GM06990 (cell line): ENCODE measurements around the gene RCAN1.

Source experiments
- DNase-seq: peaks from one replicate; pipeline ENCODE4 v3.0.0-alpha.2; 2011; ENCODE audit not compliant: insufficient read length; ENCODE audit errors: extremely low read depth
- H3K27me3 ChIP-seq: replicated peaks from 2 replicates; pipeline ENCODE4 v1.6.0; 2011; ENCODE audit warnings: low read length; ENCODE audit not compliant: control insufficient read depth, insufficient read depth
- H3K36me3 ChIP-seq: 2 replicates; pipeline ENCODE4 v1.5.1; 2011; ENCODE audit warnings: low read length; ENCODE audit not compliant: control insufficient read depth, insufficient read depth
- H3K4me3 ChIP-seq: replicated peaks from 2 replicates; pipeline ENCODE4 v1.5.1; 2011; ENCODE audit warnings: low read depth, mild to moderate bottlenecking, control low read depth, low read length
- TF ChIP-seq, protein P1 (sequence below): IDR thresholded peaks from 2 replicates; pipeline ENCODE4 v1.5.1; 2011; ENCODE audit warnings: low read length, control low read depth, mild to moderate bottlenecking, inconsistent platforms; ENCODE audit not compliant: insufficient read depth, poor library complexity, severe bottlenecking

The RCAN1 gene

DNA sequence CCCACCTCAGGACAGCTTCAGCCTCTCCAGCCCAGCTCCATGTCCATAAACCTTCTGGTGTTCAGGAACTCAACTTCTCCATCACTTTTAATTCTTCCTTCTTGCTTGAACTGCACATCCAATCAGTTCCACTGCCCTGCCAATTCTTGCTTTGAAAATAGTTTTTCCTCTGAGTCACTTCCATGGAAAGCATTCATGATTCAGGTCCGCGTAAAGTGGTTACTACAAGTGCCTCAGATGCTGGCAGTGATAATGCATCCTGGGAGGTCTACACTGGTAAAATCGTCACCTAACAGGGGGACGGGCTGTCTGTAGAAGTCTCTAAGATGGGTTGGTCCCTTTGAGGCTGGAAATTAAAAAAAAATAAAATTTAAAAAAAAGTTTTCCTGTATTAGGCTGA lies 25.9 kb upstream of the RCAN1 start:
- TF ChIP-seq, protein P1, sequence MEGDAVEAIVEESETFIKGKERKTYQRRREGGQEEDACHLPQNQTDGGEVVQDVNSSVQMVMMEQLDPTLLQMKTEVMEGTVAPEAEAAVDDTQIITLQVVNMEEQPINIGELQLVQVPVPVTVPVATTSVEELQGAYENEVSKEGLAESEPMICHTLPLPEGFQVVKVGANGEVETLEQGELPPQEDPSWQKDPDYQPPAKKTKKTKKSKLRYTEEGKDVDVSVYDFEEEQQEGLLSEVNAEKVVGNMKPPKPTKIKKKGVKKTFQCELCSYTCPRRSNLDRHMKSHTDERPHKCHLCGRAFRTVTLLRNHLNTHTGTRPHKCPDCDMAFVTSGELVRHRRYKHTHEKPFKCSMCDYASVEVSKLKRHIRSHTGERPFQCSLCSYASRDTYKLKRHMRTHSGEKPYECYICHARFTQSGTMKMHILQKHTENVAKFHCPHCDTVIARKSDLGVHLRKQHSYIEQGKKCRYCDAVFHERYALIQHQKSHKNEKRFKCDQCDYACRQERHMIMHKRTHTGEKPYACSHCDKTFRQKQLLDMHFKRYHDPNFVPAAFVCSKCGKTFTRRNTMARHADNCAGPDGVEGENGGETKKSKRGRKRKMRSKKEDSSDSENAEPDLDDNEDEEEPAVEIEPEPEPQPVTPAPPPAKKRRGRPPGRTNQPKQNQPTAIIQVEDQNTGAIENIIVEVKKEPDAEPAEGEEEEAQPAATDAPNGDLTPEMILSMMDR, result no peak
- DNase-seq, result no peak
- H3K36me3 ChIP-seq, result no peaks in the 10 kb centered on the region
- no peaks in the 10 kb centered on the region for H3K27me3 ChIP-seq
- no peak overlapping the region for H3K4me3 ChIP-seq

DNA sequence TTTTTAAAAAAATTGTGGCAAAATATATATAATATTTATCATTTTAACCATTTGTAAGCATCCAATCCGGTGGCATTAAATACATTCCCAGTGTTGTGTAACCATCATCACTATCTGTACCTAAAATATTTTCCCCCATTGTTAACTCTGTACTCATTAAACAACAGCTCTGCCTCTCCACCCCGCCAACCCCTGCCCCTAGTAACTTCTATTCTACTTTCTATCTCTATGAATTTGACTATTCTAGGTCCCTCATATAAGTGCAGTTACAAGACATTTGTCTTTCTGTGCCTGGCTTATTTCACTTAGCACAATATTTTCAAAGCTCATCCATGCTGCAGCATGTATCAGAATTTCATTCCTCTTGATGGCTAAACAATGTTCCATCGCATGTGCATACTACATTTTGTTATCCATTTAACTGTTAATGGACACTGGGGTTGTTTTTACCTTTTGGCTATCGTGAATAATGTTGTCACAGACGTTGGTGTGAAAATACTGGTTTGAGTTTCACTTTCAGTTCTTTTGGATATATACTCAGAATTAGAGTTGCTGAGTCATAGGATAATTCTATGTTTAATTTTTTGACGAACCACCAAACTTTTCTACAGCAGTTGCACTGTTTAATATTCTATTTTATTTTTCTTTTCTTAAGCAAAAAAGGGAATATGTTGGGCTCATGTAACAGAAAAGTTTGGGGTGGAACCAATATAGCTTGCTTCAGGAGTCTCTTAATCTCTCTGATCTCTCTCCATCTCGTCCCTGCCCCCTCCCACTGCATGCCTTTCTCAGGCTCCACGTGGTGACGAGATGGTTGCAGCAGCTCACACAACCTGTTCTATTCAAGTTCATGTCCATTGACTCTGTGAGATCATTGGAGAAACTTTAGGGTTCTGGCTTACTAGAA lies 25.2 kb upstream of the RCAN1 start:
- Histone ChIP-seq H3K4me3 (no peak overlapping the region), H3K36me3 (no peaks in the 10 kb centered on the region), H3K27me3 (no peaks in the 10 kb centered on the region)
- TF ChIP-seq, protein P1, result no peak
- DNase-seq, result peak; percentile 59

DNA sequence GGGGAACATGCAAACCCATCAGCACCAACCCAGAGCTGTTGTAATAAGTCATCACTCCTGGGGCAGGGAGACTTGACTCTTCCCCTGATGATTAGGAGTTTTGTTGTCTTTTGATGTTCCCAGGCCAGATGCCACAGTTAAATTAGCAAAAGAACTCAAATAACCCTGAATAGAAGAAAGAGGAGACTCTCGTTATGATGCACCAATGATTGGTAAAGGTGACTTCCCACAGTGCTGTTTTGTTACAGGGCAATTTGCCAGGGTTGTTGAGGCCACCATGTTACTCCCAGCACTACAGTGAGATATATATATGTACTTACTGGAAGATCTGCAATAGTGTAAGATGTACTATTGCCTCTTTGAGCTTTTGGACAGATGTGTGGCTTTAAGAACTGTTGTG lies 24.3 kb upstream of the RCAN1 start:
- DNase-seq, result no peak
- no peaks in the 10 kb centered on the region for H3K27me3 ChIP-seq
- no peak overlapping the region for H3K4me3 ChIP-seq
- TF ChIP-seq, protein P1, result no peak
- no peaks in the 10 kb centered on the region for H3K36me3 ChIP-seq

DNA sequence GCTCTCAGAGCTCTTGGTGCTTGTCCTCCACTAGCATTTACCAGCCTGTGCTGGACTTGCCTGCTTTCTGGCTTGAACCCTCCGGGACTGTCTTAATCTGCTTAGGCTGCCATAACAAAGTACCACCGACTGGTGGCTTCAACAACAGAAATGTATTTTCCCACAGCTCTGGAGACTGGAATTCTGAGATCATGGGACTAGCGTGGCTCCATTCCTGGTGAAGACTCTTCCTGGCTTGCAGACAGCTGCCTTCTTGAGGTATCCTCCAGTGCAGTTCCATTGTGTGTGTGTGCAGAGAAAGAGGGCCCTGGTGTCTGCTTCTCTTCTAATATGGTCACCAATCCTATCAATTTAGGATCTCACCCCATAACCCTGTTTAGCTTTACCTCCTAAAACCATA lies 22.0 kb upstream of the RCAN1 start:
- H3K36me3 ChIP-seq, result no peaks in the 10 kb centered on the region
- no peaks in the 10 kb centered on the region for H3K27me3 ChIP-seq
- TF ChIP-seq, protein P1, result no peak
- no peak overlapping the region for H3K4me3 ChIP-seq
- no peak for DNase-seq

DNA sequence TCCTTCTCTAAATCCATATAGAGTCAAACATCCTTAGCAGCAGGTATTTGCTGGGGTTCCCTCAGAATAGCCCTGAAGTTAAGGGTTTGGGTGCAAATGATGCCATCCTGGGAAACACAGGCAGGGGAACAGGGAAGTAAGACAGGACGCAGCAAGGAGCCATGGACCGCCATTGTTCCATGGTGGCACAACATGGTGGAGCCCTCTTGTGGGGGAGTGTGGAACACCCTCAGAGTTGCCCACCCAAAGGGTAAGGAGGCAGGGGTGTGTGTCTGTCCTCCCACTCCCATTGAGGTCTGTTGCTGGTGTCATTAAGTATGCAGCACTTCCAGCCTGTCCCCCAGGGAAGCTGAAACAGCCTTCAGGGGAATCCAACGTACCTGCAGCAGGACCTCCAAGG lies 20.4 kb upstream of the RCAN1 start:
- TF ChIP-seq, protein P1, result peak; percentile 61
- Histone ChIP-seq H3K36me3 (no peaks in the 10 kb centered on the region), H3K4me3 (no peak overlapping the region), H3K27me3 (no peaks in the 10 kb centered on the region)
- no peak for DNase-seq
